H1 (cell line): ENCODE results near the gene RIC8A. TPM values are rescaled to one million over a fixed set of nuclear protein-coding genes. Genes with fewer than 3 reads are reported as not detected.

Experiments used
- CTCF ChIA-PET: fragments of 300-600 bp; sonication (Branson Sonifier 250); formaldehyde crosslinking; loops from one replicate; lab custom pipeline; 2021; ENCODE audit not compliant: partially characterized antibody; lab: Charles Lee
- POLR2A ChIA-PET: fragments of 300-600 bp; sonication (Branson Sonifier 250); formaldehyde crosslinking; loops from one replicate; lab custom pipeline; 2021; ENCODE audit warnings: inconsistent platforms; ENCODE audit not compliant: partially characterized antibody; lab: Charles Lee
- DNase-seq, 2 experiments: peaks; one replicate each; pipeline versions ENCODE4 v3.0.0 to v3.0.0-alpha.2; 2010 to 2022; ENCODE audit warnings: low spot score in 2 of 2, low read depth in 1 of 2, mixed read lengths in 1 of 2
- FAIRE-seq: peaks from 2 replicates; lab custom pipeline; 2011; peaks lifted over from hg19 to GRCh38; lab: Jason Lieb, UNC
- H2AFZ ChIP-seq: 2 replicates; pipeline ENCODE4 v1.8.1; 2012; ENCODE audit warnings: low read length, inconsistent platforms
- H2AK5ac ChIP-seq: 2 replicates; pipeline ENCODE4 v1.6.1; 2013; ENCODE audit warnings: low read depth, low read length
- H2BK120ac ChIP-seq: replicated peaks from 2 replicates; pipeline ENCODE3; 2013; ENCODE audit warnings: low read depth, low read length, inconsistent platforms
- H2BK12ac ChIP-seq: 2 replicates; pipeline ENCODE4 v1.6.1; 2013; ENCODE audit warnings: low read depth, low read length
- H2BK15ac ChIP-seq: 2 replicates; pipeline ENCODE4 v1.6.1; 2013; ENCODE audit warnings: low read length
- H2BK20ac ChIP-seq: 2 replicates; pipeline ENCODE4 v1.6.1; 2013; ENCODE audit warnings: low read length
- H2BK5ac ChIP-seq: 2 replicates; pipeline ENCODE4 v1.6.1; 2013; ENCODE audit warnings: low read depth, low read length
- H3K14ac ChIP-seq: 2 replicates; pipeline ENCODE4 v1.6.1; 2013; ENCODE audit warnings: inconsistent platforms; ENCODE audit not compliant: insufficient read length
- H3K18ac ChIP-seq: 2 replicates; pipeline ENCODE4 v1.6.1; 2013; ENCODE audit warnings: low read length; ENCODE audit errors: extremely low read depth
- H3K23ac ChIP-seq: 2 replicates; pipeline ENCODE4 v1.6.1; 2013; ENCODE audit warnings: inconsistent platforms; ENCODE audit not compliant: insufficient read length
- H3K23me2 ChIP-seq: 2 replicates; pipeline ENCODE4 v1.6.1; 2013; ENCODE audit warnings: low read depth, low read length
- H3K27ac ChIP-seq: 2 replicates; pipeline ENCODE4 v1.6.1; 2011; ENCODE audit warnings: low read depth, low read length, inconsistent platforms
- H3K27me3 ChIP-seq, 4 experiments: replicated peaks in 1 of 4; 1 replicate in 1 of 4; 2 replicates in 3 of 4; pipeline versions ENCODE4 v1.6.1 to v1.8.1; 2011 to 2013; ENCODE audit warnings: low read length in 3 of 4, mild to moderate bottlenecking in 3 of 4, inconsistent platforms in 2 of 4, mixed read lengths in 2 of 4, moderate library complexity in 1 of 4; ENCODE audit not compliant: control insufficient read depth in 3 of 4, insufficient read depth in 3 of 4; ENCODE audit errors: extremely low read depth in 1 of 4
- H3K36me3 ChIP-seq, 4 experiments: 2 replicates each; pipeline versions ENCODE4 v1.6.1 to v1.8.1; 2011 to 2013; ENCODE audit warnings: mild to moderate bottlenecking in 4 of 4, low read length in 3 of 4, moderate library complexity in 2 of 4, control low read depth in 1 of 4, inconsistent platforms in 1 of 4; ENCODE audit not compliant: insufficient read depth in 4 of 4, control insufficient read depth in 2 of 4
- H3K4ac ChIP-seq: replicated peaks from 2 replicates; pipeline ENCODE3; 2013; ENCODE audit warnings: low read length, low read depth, mixed read lengths, inconsistent platforms; ENCODE audit not compliant: insufficient read length
- H3K4me1 ChIP-seq, 4 experiments: replicated peaks in 1 of 4; 1 replicate in 1 of 4; 2 replicates in 3 of 4; pipeline versions ENCODE4 v1.6.1 to v1.8.1; 2011 to 2013; ENCODE audit warnings: low read length in 3 of 4, inconsistent platforms in 2 of 4, mixed read lengths in 1 of 4; ENCODE audit not compliant: insufficient read depth in 4 of 4, control insufficient read depth in 3 of 4
- H3K4me2 ChIP-seq, 2 experiments: 2 replicates each; pipeline versions ENCODE4 v1.6.1 to v1.8.1; 2011 to 2013; ENCODE audit warnings: low read depth in 2 of 2, low read length in 2 of 2, control low read depth in 1 of 2, inconsistent platforms in 1 of 2, mild to moderate bottlenecking in 1 of 2; ENCODE audit not compliant: insufficient read depth in 1 of 2
- H3K4me3 ChIP-seq, 4 experiments: fragments of 200-600, 300-600 bp in 1 of 4; sonication (generic), shearing (Covaris generic), sonication (Bioruptor Twin) in 1 of 4; 2 replicates each; pipeline versions ENCODE4 v1.5.1 to v1.8.1; 2011 to 2016; ENCODE audit warnings: low read length in 4 of 4, low read depth in 3 of 4, control low read depth in 2 of 4, inconsistent platforms in 2 of 4, mild to moderate bottlenecking in 2 of 4, mixed read lengths in 1 of 4, moderate library complexity in 1 of 4; ENCODE audit not compliant: insufficient read depth in 2 of 4; ENCODE audit errors: extremely low read depth in 1 of 4
- H3K56ac ChIP-seq: replicated peaks from 2 replicates; pipeline ENCODE3; 2013; ENCODE audit warnings: low read depth, mild to moderate bottlenecking, mixed read lengths, low read length, inconsistent platforms; ENCODE audit not compliant: insufficient read length
- H3K79me1 ChIP-seq: 2 replicates; pipeline ENCODE4 v1.6.1; 2013; ENCODE audit warnings: low read depth, low read length, control low read depth
- H3K79me2 ChIP-seq, 2 experiments: 2 replicates each; pipeline versions ENCODE4 v1.6.1 to v1.8.1; 2012 to 2013; ENCODE audit warnings: low read length in 2 of 2, mild to moderate bottlenecking in 2 of 2, inconsistent platforms in 1 of 2; ENCODE audit not compliant: insufficient read depth in 2 of 2, control insufficient read depth in 1 of 2
- H3K9ac ChIP-seq, 4 experiments: replicated peaks in 1 of 4; 1 replicate in 1 of 4; 2 replicates in 3 of 4; pipeline versions ENCODE4 v1.6.1 to v1.8.1; 2011 to 2013; ENCODE audit warnings: low read depth in 3 of 4, low read length in 3 of 4, control low read depth in 2 of 4, mild to moderate bottlenecking in 2 of 4, moderate library complexity in 2 of 4, inconsistent platforms in 1 of 4; ENCODE audit errors: extremely low read depth in 1 of 4
- H3K9me3 ChIP-seq, 2 experiments: 2 replicates each; pipeline versions ENCODE4 v1.6.1 to v1.8.1; 2012 to 2013; ENCODE audit warnings: mild to moderate bottlenecking in 2 of 2, moderate library complexity in 2 of 2, control low read depth in 1 of 2, inconsistent platforms in 1 of 2, low read depth in 1 of 2, low read length in 1 of 2, mixed read lengths in 1 of 2; ENCODE audit not compliant: insufficient read depth in 2 of 2
- H4K20me1 ChIP-seq, 2 experiments: replicated peaks in 1 of 2; 2 replicates each; pipeline versions ENCODE3 to v1.8.1; 2011 to 2013; ENCODE audit warnings: inconsistent platforms in 2 of 2, low read length in 2 of 2, mild to moderate bottlenecking in 1 of 2; ENCODE audit not compliant: insufficient read depth in 2 of 2, control insufficient read depth in 1 of 2
- H4K5ac ChIP-seq: 2 replicates; pipeline ENCODE4 v1.6.1; 2013; ENCODE audit warnings: low read length, low read depth, mixed read lengths, inconsistent platforms; ENCODE audit not compliant: insufficient read length
- H4K8ac ChIP-seq: 2 replicates; pipeline ENCODE4 v1.8.0; 2013; ENCODE audit warnings: mild to moderate bottlenecking, moderate library complexity, low read length, inconsistent platforms; ENCODE audit not compliant: insufficient read depth; ENCODE audit errors: extremely low read depth
- H4K91ac ChIP-seq: replicated peaks from 2 replicates; pipeline ENCODE3; 2013; ENCODE audit warnings: low read length, mixed read lengths, inconsistent platforms; ENCODE audit not compliant: insufficient read length
- CTBP2 ChIP-seq: IDR thresholded peaks from 2 replicates; pipeline ENCODE4 v1.7.0; 2011; ENCODE audit warnings: borderline replicate concordance, mild to moderate bottlenecking, moderate library complexity, mixed read lengths, low read length; ENCODE audit not compliant: insufficient read depth, insufficient read length
- JUND ChIP-seq: IDR thresholded peaks from 2 replicates; pipeline ENCODE4 v1.6.1; 2011; ENCODE audit warnings: mild to moderate bottlenecking, improper control_type of control experiment, low read length
- KDM4A ChIP-seq: IDR thresholded peaks from one replicate; pipeline ENCODE4 v1.7.1; 2012; ENCODE audit warnings: low read depth, mild to moderate bottlenecking, moderate library complexity, low read length, inconsistent platforms; ENCODE audit not compliant: severe bottlenecking
- NRF1 ChIP-seq: IDR thresholded peaks from 2 replicates; pipeline ENCODE4 v1.6.1; 2011; ENCODE audit warnings: mild to moderate bottlenecking, low read depth, low read length, improper control_type of control experiment
- POU5F1 ChIP-seq: IDR thresholded peaks from 2 replicates; pipeline ENCODE4 v1.6.1; 2011; ENCODE audit warnings: low read depth, mild to moderate bottlenecking, low read length, moderate library complexity
- RXRA ChIP-seq: IDR thresholded peaks from 2 replicates; pipeline ENCODE4 v1.6.1; 2011; ENCODE audit warnings: low read depth, mild to moderate bottlenecking, low read length, moderate library complexity; ENCODE audit not compliant: insufficient read depth
- SAP30 ChIP-seq: fragments of 300-600 bp; sonication (generic); IDR thresholded peaks from 2 replicates; pipeline ENCODE4 v1.7.1; 2012; ENCODE audit warnings: low read length, moderate library complexity, mild to moderate bottlenecking, inconsistent platforms; ENCODE audit not compliant: insufficient read depth, insufficient replicate concordance
- SP4 ChIP-seq: IDR thresholded peaks from 2 replicates; pipeline ENCODE4 v1.6.1; 2012; ENCODE audit warnings: low read length, inconsistent platforms
- SUZ12 ChIP-seq: fragments of 200-600 bp; sonication (generic); IDR thresholded peaks from 2 replicates; pipeline ENCODE4 v1.6.1; 2012; ENCODE audit warnings: mild to moderate bottlenecking, inconsistent platforms, low read length, moderate library complexity, mixed read lengths
- WGBS, 2 experiments: shearing (Covaris generic) in 1 of 2; methylation state at CpG; one replicate each; pipeline versions ENCODE4 v1.1.6 to v1.1.7; 2013 to 2015; ENCODE audit warnings: low lambda C conversion rate in 2 of 2, mixed read lengths in 2 of 2, inconsistent platforms in 1 of 2, low coverage in 1 of 2, missing lambda C conversion rate in 1 of 2; ENCODE audit not compliant: insufficient replicate concordance in 2 of 2, insufficient coverage in 1 of 2, insufficient read length in 1 of 2; ENCODE audit errors: extremely low coverage in 1 of 2, missing lambda C conversion rate in 1 of 2; 5-methylcytosine and 5-hydroxymethylcytosine counted together
- polyA plus RNA-seq, 7 experiments: library from polyadenylated mRNA; depleted of rRNA in 3 of 7; stranded (reverse) in 5 of 7; unstranded in 2 of 7; fragments of >200 nt in 5 of 7; fragments of 200-250 nt in 2 of 7; gene quantifications; 1 replicate in 5 of 7; 2 replicates in 1 of 7; 4 replicates in 1 of 7; pipeline versions ENCODE4 v1.2.1 to v1.2.3, GENCODE V29; 2011 to 2013; ENCODE audit warnings: missing spikeins in 2 of 7, mixed read lengths in 2 of 7
- total RNA-seq: library from RNA; stranded (reverse); fragmentation: NEBNext Ultra II Directional; extraction: Animal tissue kit (Norgen Biotek cat#: 25700); gene quantifications from 2 replicates; pipeline ENCODE4 v1.2.1, GENCODE V29; 2021
- TF ChIP-seq, protein P1 (sequence below): IDR thresholded peaks from 2 replicates; pipeline ENCODE4 v1.6.1; 2012; ENCODE audit warnings: inconsistent platforms

The RIC8A gene
- total and polyA plus RNA-seq, 2 of the 8 experiments (the other 6 are each of a cell fraction or from before 2014, with no cell fraction given): 67.0 to 105 TPM

DNA sequence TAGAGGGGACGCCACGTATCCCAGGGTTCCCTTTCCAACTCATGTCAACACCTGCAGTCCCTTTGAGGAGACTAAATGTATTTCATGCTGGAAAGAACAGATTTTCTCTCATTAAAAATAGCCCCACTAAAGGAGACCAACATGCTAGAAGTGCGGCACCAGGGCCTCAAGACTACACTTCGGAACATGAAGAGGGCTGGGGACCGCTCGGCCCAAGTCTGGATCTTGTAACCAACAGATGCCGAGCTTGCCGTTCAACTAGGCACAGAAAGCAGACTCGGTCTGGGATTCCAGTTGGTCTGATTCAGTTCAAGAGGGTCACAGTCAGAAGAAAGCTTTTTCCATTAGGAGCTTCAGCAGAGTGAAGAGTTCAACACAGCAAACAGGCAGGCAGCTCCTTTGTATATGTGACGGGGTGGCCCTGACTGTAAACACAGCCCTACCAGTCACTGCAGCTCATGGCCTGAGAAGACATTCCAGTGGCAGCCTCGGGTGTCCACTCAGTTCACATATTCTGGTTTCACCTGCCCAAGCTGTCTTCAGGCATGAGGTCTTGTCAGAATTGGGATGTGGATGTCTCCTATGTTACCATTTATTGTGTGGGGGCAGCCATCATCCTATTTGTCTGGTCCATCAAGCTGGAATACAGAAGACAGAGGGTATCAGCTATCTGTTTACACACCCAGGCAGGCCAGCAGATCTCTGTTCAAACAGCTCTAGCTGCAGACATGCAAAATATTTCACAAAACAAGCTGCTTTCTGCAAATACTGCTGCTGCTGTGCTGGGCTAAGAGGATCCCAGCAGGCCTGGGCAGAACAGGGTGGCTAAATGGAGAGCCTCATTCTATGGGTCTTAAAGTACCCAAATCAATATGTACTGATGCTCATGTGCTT, 8.8 kb downstream of the RIC8A start:
- no peak overlapping the region for H2AFZ ChIP-seq
- H3K79me1 ChIP-seq: no peaks in the 10 kb centered on the region
- no peak overlapping the region for H3K4me3 ChIP-seq
- ChIA-PET CTCF (interaction anchor here (0.7 to 2.1 kb wide), 11 partner anchors 10 to 178 kb away, joined by 3 to 8 read pairs (median 3); partner anchors contain the start of gene PKP3), POLR2A (interaction anchor here (0.7 to 8.7 kb wide), 8 partner anchors 8 to 619 kb away, joined by 3 to 99 read pairs (median 6); partner anchors contain the start of genes B4GALNT4, BET1L, IFITM5 and PSMD13)
- H3K79me2 ChIP-seq: no peaks in the 10 kb centered on the region
- peaks cover 0 to 1% of the 10 kb centered on the region in 2 experiments for H4K20me1 ChIP-seq
- H3K4ac ChIP-seq: no peak overlapping the region
- H2BK5ac ChIP-seq: no peak overlapping the region
- peaks cover 18 to 39% (median 26%) of the 10 kb centered on the region in 4 experiments for H3K36me3 ChIP-seq
- H3K4me2 ChIP-seq: no peak overlapping the region
- no peak overlapping the region for H2BK12ac ChIP-seq
- no peak for DNase-seq
- no peak overlapping the region for H3K9ac ChIP-seq
- no peaks in the 10 kb centered on the region for H3K4me1 ChIP-seq
- WGBS, 2 experiments: 88% methylated on average over 11 of the region's 11 CpGs; no CpG with 5 or more reads in 1 of the 2 experiments
- H3K27ac ChIP-seq: no peak overlapping the region
- no peak overlapping the region for H3K14ac ChIP-seq
- H3K56ac ChIP-seq: no peak overlapping the region
- H3K23ac ChIP-seq: no peak overlapping the region
- H4K5ac ChIP-seq: no peak overlapping the region
- H4K8ac ChIP-seq: no peak overlapping the region
- H3K23me2 ChIP-seq: no peaks in the 10 kb centered on the region
- H3K18ac ChIP-seq: no peak overlapping the region
- H2AK5ac ChIP-seq: no peak overlapping the region
- no peaks in the 10 kb centered on the region for H3K9me3 ChIP-seq
- no peak for FAIRE-seq
- no peak overlapping the region for H2BK120ac ChIP-seq
- no peak overlapping the region for H2BK20ac ChIP-seq
- H4K91ac ChIP-seq: no peak overlapping the region
- no peaks in the 10 kb centered on the region for H3K27me3 ChIP-seq
- no peak overlapping the region for H2BK15ac ChIP-seq
- TF ChIP-seq SAP30 (no peak), SUZ12 (no peak), SP4 (no peak), RXRA (no peak), JUND (no peak), NRF1 (no peak), POU5F1 (no peak), CTBP2 (no peak), KDM4A (no peak)
- TF ChIP-seq, protein P1, sequence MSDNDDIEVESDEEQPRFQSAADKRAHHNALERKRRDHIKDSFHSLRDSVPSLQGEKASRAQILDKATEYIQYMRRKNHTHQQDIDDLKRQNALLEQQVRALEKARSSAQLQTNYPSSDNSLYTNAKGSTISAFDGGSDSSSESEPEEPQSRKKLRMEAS: no peak
